Retina (tissue), 1 donor: ENCODE data around the gene MBD4.

ENCODE experiments used
- DNase-seq: peaks from one replicate; pipeline ENCODE4 v3.0.0-alpha.2; 2016

Gene MBD4

GRCh38 chr3:129462361-129462968, 22.7 kb upstream of the MBD4 start:
- DNase-seq = no peak

- DNase-seq = no peak
These were observed 21.9 kb upstream of the MBD4 start for GRCh38 chr3:129461461-129462146.

DNA sequence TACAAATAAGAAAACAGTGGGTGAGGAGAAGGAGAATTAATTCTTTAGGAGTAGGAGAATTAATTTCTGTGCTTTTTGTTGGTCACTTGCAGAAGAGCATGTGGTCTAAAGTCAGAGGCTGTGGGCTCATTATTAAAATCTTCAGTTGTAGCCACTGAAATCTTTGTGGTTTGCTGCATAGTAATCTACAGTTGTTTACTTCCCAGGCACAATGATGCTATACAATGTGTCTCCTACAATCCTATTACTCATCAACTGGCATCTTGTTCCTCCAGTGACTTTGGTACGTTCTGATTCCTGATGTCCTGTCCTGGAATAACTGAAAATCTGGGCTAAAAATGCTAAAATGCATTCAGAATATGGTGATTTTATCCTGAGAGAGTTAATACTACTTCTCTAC, 21.3 kb upstream of the MBD4 start:
- DNase-seq = no peak

DNA sequence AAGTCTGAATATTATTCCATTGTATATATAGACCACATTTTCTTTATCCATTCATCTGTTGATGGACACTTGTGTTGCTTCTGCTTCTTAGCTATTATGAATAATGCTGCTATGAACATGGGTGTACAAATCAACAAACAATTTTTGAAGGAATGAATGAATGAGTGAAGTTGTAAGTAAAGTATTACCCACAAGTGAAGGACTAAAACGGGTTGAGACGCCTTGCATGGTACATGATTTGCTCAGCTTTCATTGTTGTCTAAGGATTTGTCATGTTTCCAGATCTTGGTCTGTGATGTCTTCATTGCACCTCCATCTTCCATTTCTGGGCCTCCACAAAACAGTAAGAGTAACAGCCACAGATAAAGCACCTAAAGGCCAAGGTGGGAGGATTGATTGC, 20.8 kb upstream of the MBD4 start:
- DNase-seq = no peak

DNA sequence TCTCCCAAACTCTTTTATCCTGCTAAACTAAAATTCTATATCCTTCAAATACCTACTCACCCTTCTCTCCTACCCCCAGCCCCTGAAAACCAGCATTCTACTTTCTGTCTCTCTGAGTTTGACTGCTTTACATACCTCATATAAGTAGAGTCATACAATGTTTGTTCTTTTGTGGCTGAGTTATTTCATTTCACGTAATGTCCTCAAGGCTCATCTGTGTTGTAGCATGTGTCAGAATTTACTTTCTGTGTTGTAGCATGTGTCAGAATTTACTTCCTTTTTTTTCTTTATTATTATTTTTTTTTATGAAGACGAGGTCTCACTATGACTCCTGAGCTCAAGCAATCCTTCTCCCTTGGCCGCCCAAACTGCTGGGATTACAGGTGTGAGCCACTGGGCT, 20.4 kb upstream of the MBD4 start:
- DNase-seq = no peak

- no peak for DNase-seq
These were observed 14.0 kb upstream of the MBD4 start for GRCh38 chr3:129453732-129454131.

DNA sequence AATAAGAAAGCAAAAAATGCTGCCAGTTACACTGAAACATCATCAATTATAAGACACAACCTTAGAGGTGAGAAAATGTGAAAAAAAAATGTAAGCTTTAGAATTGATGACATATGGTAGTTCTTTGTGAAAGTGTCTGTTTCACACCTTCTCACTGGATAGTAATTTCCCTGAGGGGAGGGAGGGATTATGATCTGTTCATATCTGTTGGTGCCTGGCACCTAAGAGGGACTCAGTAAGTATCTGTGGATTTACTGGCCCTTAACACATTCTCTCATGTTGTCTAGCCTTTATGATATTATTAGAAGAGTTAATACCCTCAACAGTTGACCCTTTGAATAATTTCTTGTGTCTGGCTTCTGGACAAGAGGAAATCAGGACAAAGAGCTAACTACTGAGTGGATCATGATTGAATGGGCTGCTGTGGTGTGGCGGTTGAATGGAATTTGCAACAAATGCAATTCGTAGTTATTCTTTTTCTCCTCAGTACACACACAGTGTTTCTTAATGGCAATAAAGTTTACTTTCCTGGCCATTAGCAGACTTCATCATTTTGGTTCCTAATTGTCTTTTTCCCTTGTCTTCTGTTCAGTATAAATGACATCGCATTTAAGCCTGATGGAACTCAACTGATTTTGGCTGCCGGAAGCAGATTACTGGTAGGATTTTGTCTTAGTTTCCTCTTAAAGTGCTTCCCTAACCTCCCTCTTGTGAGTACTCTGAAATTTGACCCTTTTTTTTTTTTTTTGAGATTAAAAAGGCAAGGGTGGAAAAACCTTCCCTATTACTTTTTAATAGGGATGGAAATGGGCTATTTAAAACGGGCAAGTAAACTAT, 9.7 kb upstream of the MBD4 start:
- peak; percentile 12 for DNase-seq

DNA sequence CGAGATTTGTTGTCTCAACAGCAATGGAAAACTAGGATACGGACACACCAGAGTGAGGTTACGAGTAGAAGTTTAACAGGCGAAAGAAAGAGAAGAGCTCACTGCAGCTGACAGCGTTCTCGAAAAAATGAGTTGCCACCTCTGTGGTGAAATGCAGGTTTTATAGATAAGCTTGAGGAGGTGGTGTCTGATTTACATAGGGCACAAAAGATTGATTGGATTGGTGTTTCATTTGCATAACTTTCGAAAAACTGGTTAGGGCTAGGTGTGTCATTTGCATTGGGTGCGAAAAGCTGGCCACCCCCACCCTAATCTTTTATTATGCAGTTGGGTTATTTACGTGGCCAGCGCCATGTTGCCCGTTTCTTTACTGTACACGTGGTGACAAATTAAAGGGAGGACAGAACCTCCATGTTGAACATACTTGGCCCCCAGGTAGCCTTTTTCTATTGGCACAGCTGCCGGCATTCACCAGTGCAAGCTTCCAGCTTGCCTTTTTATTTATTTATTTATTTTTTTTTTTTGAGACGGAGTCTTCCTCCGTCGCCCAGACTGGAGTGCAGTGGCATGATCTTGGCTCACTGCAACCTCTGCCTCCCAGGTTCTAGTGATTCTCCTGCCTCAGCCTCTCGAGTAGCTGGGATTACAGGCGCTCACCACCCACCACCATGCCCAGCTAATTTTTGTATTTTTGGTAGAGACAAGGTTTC, 8.6 kb upstream of the MBD4 start:
- DNase-seq = no peak

DNA sequence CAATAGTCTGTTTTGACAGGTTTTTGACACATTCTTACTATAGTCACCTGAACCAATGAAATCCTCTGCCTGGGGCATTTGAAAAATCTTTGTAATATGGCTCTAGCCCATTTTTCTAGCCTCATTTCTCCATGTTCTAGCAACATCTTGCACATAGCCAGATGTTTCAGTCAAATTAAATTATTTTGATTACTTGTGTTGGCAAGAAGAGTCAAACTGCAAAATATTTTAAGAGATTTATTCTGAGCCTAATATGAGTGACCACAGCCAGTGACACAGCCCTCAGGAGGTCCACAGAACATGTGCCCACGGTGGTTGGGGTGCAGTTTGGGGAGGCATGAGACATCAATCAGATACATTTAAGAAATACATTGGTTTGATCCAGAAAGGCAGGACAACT, 7.2 kb upstream of the MBD4 start:
- no peak for DNase-seq

DNA sequence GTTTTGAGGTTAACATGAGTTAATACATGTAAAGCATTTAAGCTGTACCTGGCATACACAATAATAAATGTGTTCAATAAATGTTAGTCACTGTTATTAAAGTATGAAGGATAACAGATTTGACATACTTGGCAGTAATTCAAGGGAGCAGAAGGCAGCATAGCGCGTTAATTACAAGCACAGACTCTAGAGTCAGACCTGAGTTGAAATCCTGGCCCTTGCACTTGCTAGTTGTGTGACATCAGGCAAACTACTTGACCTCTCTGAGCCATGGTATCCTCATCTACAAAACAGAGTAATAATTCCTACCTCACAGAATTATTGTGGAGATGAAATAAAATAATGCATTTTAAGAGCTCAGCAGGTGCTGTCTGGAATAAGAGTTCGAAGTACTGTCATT, 5.7 kb upstream of the MBD4 start:
- DNase-seq = no peak

GRCh38 chr3:129442947-129443346, 3.2 kb upstream of the MBD4 start:
- no peak for DNase-seq

GRCh38 chr3:129442486-129442885, 2.7 kb upstream of the MBD4 start:
- no peak for DNase-seq

DNA sequence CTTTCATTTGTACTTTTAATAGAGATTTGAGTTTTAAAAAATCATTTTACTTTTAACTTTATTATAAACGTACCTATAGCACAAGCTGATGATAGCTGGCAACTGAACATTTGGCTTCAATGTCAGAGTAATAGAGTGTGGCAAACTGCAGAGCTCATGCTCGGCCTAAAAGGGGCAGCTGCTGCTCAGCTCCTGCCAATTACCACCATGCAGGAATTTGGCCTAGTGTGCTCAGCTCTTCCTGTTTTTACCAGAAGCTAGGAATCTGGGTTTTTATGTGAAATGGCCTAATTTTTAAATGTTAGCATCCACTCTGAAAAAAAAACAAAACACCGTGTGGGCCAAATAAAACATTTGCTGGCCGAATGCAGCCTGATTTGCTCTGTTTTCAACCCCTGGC, 2.0 kb upstream of the MBD4 start:
- peak; percentile 15 for DNase-seq

DNA sequence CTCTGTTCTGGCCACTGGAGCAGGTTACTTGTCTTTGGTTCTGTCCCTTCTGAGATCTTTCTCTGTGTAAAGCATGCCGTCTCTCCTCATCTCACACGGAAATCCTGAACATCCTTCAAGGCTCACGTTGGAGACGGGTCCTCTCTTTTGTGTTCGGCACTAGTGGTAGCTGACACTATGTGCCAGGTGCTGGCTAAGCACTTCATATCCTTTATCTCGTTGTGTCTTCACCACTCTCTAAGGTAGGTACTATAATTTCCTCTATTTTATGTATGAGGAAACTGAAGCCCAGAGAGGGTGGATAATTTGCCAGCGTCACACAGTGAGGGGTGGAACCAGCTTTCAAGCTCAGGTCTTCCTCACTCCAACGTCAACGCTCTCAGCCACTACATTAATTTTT, 1.5 kb upstream of the MBD4 start:
- DNase-seq = no peak

- peak; percentile 6 for DNase-seq
These were observed 956 bp upstream of the MBD4 start for GRCh38 chr3:129440618-129441190.

DNA sequence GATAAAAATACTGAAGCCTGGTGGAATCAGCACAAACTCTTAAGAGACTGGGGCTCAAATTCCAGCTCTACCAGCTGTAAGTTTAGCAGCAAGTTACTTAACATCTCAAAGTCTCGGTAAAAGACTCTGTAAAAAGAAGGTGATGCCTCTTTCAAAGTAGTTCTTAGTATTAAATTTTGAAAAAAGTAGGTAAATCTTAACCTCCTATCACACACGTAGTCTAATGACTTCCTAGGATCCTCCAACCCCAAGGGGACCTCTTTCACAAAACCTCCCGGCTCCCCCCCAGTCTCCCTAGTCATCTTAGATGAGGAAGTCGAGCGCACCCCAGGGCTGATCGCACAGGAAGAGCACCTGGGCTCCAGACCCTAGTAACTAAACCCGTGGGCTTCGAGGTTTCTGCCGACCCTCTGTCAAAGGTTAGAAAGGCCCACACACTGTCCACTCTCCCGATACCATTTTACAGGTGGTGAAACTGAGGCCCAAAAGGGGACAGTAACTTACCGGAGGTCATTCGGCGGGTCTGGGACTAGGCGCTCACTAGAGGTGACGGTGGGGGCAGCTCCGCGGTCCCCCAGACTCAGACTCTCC, 427 bp downstream of the MBD4 start:
- DNase-seq = no peak

- DNase-seq = no peak
These were observed 4.4 kb downstream of the MBD4 start for GRCh38 chr3:129435367-129435766.

- no peak for DNase-seq
These were observed 5.6 kb downstream of the MBD4 start for GRCh38 chr3:129434140-129434539.

DNA sequence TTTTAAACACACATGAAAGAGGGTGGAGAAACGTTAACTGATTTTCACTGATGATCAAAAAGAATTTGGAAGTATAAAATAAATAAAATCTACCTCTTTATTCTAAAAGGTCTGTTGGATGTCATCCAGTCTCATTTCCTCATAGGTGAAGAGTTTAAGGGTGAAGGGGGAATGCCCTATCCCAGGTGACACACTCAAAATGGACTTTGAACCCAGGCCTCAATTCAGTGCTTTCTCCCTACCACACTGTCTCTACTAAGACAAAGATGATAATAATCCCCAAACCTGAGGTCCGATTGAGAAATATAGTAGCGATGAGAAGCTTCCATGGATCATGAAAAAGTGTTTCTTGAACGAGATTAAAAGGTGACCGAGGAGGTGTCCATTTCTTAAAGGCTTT, 6.2 kb downstream of the MBD4 start:
- no peak for DNase-seq

- no peak for DNase-seq
These were observed 7.1 kb downstream of the MBD4 start for GRCh38 chr3:129432671-129433070.

GRCh38 chr3:129432036-129432435, 7.7 kb downstream of the MBD4 start:
- DNase-seq = no peak

DNA sequence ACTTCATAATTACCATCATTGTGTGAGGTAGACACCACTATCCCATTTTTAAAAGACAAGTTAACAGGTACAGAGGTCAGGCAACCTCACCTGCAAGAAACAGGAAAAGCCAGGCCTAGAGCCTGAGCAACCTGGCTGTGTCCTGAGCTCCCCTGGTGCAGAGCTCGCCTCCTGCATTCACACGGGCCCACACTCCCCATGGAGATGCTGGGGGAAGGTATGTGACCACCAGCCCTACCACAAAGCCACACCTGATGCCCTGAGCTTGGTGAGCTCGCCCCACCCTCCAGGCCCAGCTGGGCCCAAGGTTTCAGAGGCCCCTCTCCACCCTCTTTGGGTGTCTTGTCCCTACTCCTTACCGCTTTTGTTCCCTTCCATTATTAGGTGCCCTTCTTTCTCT, 10.1 kb downstream of the MBD4 start:
- DNase-seq = no peak

GRCh38 chr3:129429080-129429451, 10.7 kb downstream of the MBD4 start:
- no peak for DNase-seq
